GM19043 (cell line): ENCODE measurements around the gene DAP.

Experiments
- ATAC-seq: cut with Tn5 transposase; IDR thresholded peaks from one replicate; pipeline ENCODE4 v1.9.1; 2021; ENCODE audit warnings: low read depth; ENCODE audit not compliant: unreplicated experiment

Gene DAP

DNA sequence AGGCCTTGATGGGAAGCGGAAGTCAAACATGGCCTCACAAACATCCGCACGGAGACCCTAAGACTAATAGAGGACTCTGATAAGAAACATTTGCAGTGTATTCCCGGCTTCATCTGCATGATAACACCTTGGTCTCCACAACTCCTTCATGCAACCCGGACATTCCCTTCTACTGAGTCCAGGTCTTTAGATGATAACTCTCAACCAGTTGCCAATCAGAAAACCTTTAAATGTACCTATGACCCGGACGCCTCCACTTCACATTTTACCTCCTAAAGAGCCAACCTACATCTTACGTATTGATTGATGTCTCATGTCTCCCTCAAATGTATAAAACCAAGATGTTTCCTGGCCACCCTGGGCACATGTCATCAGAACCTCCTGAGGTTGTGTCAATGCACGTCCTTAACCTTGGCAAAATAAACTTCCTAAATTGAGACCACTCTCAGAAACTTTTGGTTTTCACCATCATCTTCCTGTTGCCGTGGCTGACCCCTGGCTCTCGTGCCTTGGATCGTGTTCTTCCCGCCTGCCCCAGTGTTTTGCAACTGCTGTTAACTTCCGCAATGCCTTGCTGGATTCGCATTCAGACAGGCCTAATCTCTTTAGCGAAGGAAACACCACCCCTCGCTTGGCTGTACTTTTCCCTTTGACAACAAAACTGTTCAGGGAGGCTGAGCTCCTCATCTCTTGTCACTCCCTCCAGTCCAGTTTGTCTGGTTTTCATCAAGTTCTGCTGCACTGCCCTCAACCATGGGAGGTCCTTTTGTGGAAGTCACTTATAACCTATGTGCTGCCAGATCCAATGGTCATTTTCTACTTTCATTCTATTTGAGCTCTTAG is 1.1 kb upstream of the DAP start:
- no peak for ATAC-seq

GRCh38 chr5:10760921-10761184 is 181 bp downstream of the DAP start:
- ATAC-seq = no peak

GRCh38 chr5:10760096-10760920 is 726 bp downstream of the DAP start:
- ATAC-seq = peak; percentile 11

- no peak for ATAC-seq
Observed at GRCh38 chr5:10759111-10759510, 1.9 kb downstream of the DAP start.

DNA sequence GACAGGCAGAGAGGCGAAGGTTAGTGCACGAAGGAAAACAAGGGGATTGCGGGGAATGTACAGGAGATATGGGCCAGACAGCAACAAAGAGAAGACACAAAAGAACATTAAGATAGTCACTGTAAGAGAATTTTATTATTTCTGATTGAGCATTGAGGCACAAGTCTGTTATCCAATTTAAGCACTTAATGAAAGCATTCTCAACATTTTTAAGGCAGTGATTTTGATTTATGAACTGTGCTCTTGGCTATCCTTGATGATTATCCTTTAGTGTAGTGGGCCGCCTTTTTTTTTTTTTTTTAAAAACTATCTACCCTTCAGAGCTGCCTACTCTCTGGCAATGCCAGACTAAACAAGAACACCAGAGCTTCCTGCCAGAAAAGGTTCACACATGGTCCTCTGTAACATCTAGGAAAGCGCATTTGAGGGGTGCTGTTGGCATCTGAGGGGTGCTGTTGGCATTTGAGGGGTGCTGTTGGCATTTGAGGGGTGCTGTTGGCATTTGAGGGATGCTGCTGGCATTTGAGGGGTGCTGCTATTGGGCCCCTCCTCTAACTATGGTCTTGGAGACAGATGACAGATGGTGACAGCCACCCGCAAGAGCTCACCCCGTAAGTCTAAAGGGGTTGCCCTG is 3.0 kb downstream of the DAP start:
- no peak for ATAC-seq

- ATAC-seq = no peak
Observed at GRCh38 chr5:10757043-10757442, 4.0 kb downstream of the DAP start.

- ATAC-seq = no peak
Observed at GRCh38 chr5:10756549-10756948, 4.5 kb downstream of the DAP start.

DNA sequence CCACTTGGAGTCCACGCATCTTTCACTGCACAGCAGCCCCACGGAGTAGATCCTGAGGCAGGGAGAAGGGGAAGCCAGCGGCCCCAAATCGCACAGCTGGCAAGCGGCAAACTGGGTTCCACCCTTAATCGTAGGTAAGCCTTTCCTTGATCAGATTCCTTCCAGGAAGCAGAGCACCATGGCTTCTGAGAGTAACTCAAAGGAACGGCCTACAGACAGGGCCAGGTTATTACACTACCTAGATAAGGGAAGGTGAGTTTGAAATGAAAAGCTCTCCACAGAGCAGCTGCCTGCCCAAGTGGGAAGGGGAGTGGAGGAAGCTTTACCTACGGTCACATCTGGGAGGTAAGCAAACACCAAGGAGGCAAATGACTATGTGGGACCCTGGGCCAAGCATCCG is 7.9 kb downstream of the DAP start:
- no peak for ATAC-seq

GRCh38 chr5:10752451-10752850 is 8.6 kb downstream of the DAP start:
- no peak for ATAC-seq

- no peak for ATAC-seq
Observed at GRCh38 chr5:10750909-10751308, 10.1 kb downstream of the DAP start.

GRCh38 chr5:10747678-10748622 is 13.1 kb downstream of the DAP start:
- no peak for ATAC-seq

GRCh38 chr5:10746711-10747110 is 14.3 kb downstream of the DAP start:
- no peak for ATAC-seq

GRCh38 chr5:10745133-10745532 is 15.9 kb downstream of the DAP start:
- ATAC-seq = no peak

GRCh38 chr5:10744681-10745080 is 16.4 kb downstream of the DAP start:
- ATAC-seq = no peak

- ATAC-seq = no peak
Observed at GRCh38 chr5:10743951-10744350, 17.1 kb downstream of the DAP start.

DNA sequence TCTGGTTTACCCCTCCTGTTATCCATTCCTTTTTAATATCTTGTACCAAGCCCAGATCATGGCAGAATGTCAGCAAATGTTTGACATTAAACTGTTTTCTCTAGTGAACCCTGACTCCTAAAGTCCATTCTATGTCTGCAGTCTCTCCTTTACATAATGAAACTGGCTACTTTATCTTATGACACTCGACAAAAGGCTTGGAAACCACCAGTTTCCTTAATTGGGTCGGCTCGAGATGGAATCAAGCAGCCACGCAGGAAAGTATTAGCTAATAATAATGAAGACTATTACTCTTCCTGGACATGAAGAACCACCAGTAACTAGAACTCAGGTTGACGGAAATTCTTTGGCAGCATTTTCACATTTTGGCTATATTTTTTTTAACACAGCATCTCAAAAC is 17.5 kb downstream of the DAP start:
- no peak for ATAC-seq

DNA sequence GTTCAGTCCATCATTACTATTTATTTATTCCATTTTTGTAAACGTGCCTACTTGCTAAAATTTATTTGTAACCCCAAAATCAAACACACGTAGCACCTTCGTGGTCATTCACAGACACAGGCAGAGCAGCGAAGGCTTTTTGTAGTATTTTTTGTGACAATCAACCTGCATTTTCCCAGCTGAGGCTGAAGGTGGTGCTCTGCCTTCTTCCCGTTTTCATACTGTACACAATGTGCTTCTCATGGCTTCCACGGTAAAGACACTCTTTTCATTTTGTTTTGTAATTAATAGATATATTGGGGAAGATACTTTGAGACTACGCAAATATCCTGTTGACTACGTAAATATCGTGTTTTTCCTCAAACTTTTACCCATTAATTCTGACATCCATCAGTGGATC is 19.4 kb downstream of the DAP start:
- ATAC-seq = no peak

DNA sequence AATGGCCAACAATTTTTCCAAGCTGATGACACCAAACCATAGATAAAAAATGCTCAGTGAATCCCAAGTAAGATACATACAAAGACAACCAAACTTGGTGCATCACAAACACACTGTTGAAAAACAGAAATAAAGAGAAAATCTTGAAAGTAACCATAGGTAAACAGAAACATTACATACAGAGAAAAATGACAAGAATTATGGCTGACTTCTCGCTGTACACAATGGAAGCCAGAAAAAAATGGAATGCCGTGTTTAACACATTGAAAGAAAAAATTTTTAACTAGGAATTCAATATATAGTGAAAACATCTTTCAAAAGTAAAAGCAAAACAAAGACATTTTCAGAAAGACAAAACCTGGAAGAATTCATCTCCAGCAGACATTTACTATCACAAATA is 20.6 kb downstream of the DAP start:
- no peak for ATAC-seq

GRCh38 chr5:10737880-10738279 is 23.2 kb downstream of the DAP start:
- ATAC-seq = no peak

- ATAC-seq = no peak
Observed at GRCh38 chr5:10736808-10737207, 24.2 kb downstream of the DAP start.

DNA sequence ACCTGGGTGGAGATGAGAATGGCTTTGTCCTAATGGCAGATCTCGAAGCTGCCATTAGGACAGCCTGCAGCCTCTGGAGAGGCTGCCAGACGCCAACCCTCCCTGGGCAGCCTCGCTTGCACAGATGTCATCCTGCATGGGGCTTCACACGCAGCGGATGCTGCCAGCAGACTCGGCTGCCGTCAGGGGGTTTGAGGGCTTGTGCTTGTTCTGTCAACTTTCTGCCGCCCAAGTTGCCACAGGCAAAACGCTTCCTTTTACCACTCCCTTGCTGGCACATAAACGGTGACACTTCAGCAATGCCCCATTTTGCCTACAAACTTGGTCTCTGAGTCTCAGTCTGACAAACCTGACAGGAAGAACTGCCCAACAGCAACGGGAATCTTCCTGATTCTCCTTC is 24.7 kb downstream of the DAP start:
- peak; percentile 14 for ATAC-seq
